ENCODE measurements around the gene PKP3. TPM values are rescaled to one million over a fixed set of nuclear protein-coding genes. Genes with fewer than 3 reads are reported as not detected.

PKP3 gene
- total RNA-seq, 1 donor from 2014 or later, result 20.6 TPM

GRCh38 chr11:371716-372590 is 22.1 kb upstream of the PKP3 start:
- DNase-seq (ENCODE audit: low read depth), result no peak
- no peak for TF ChIP-seq CTCF (conservative IDR thresholded peaks at IDR 0.05; ENCODE audit: low read depth, low read length)
- H3K4me3 ChIP-seq (ENCODE audit: low read depth, low read length), result no peak overlapping the region

- DNase-seq (ENCODE audit: low read depth), result no peak
- no peak for TF ChIP-seq CTCF (conservative IDR thresholded peaks at IDR 0.05; ENCODE audit: low read depth, low read length)
- H3K4me3 ChIP-seq (ENCODE audit: low read depth, low read length), result no peak overlapping the region
Observed at GRCh38 chr11:372809-373715, 20.9 kb upstream of the PKP3 start.

- no peak for DNase-seq (ENCODE audit: low read depth)
- no peak overlapping the region for H3K4me3 ChIP-seq (ENCODE audit: low read depth, low read length)
- no peak for TF ChIP-seq CTCF (conservative IDR thresholded peaks at IDR 0.05; ENCODE audit: low read depth, low read length)
Observed at GRCh38 chr11:373716-374551, 20.1 kb upstream of the PKP3 start.

GRCh38 chr11:375065-376025 is 18.7 kb upstream of the PKP3 start:
- no peak overlapping the region for H3K4me3 ChIP-seq (ENCODE audit: low read depth, low read length)
- no peak for TF ChIP-seq CTCF (conservative IDR thresholded peaks at IDR 0.05; ENCODE audit: low read depth, low read length)

GRCh38 chr11:376531-377173 is 17.4 kb upstream of the PKP3 start:
- TF ChIP-seq CTCF (conservative IDR thresholded peaks at IDR 0.05; ENCODE audit: low read depth, low read length), result no peak
- no peak overlapping the region for H3K4me3 ChIP-seq (ENCODE audit: low read depth, low read length)
- no peak for DNase-seq (ENCODE audit: low read depth)

More at GRCh38 chr11:375065-376025, 18.7 kb upstream of the PKP3 start:
- no peak for DNase-seq (ENCODE audit: low read depth)
